DOHH2 (cell line): ENCODE results near the gene PKD1L1.

Experiments
- H3F3A ChIP-seq: fragments of 200-600 bp; sonication (generic), shearing (Covaris generic); 2 replicates; pipeline ENCODE4 v1.6.0; 2016; ENCODE audit warnings: antibody characterized with exemption, mild to moderate bottlenecking; ENCODE audit not compliant: control insufficient read depth, insufficient read depth
- H3K27ac ChIP-seq: fragments of 200-600 bp; sonication (generic); 2 replicates; pipeline ENCODE4 v1.5.1; 2014; ENCODE audit warnings: low read depth, mild to moderate bottlenecking, low read length, moderate library complexity
- H3K27me3 ChIP-seq: fragments of 200-600 bp; sonication (generic); 2 replicates; pipeline ENCODE4 v1.6.1; 2014; ENCODE audit warnings: mild to moderate bottlenecking, low read length, mixed read lengths; ENCODE audit not compliant: control insufficient read depth
- H3K36me3 ChIP-seq: fragments of 200-600 bp; sonication (generic); 2 replicates; pipeline ENCODE4 v1.6.1; 2014; ENCODE audit warnings: mild to moderate bottlenecking, low read length, moderate library complexity, mixed read lengths; ENCODE audit not compliant: control insufficient read depth
- H3K4me1 ChIP-seq: fragments of 200-600 bp; sonication (generic); 2 replicates; pipeline ENCODE4 v1.6.1; 2014; ENCODE audit warnings: mild to moderate bottlenecking, low read length, mixed read lengths; ENCODE audit not compliant: control insufficient read depth
- H3K4me2 ChIP-seq: fragments of 200-600 bp; sonication (generic); 2 replicates; pipeline ENCODE4 v1.6.0; 2014; ENCODE audit warnings: mild to moderate bottlenecking, low read length, moderate library complexity
- H3K4me3 ChIP-seq: fragments of 200-600 bp; sonication (generic); 2 replicates; pipeline ENCODE4 v1.5.1; 2014; ENCODE audit warnings: mild to moderate bottlenecking, low read length, mixed read lengths
- H3K79me2 ChIP-seq: fragments of 200-600 bp; sonication (generic); 2 replicates; pipeline ENCODE4 v1.6.1; 2014; ENCODE audit warnings: mild to moderate bottlenecking, low read length, mixed read lengths; ENCODE audit not compliant: control insufficient read depth
- H3K9me2 ChIP-seq: fragments of 200-600 bp; sonication (generic); replicated peaks from 2 replicates; pipeline ENCODE4 v1.6.1; 2014; ENCODE audit warnings: mild to moderate bottlenecking, low read length, mixed read lengths; ENCODE audit not compliant: control insufficient read depth
- H3K9me3 ChIP-seq: fragments of 200-600 bp; sonication (generic); 2 replicates; pipeline ENCODE4 v1.6.1; 2014; ENCODE audit warnings: antibody characterized with exemption, low read length, mixed read lengths; ENCODE audit not compliant: control insufficient read depth, insufficient read depth
- H4K20me1 ChIP-seq: fragments of 200-600 bp; sonication (generic); 2 replicates; pipeline ENCODE4 v1.6.0; 2014; ENCODE audit warnings: low read depth, mild to moderate bottlenecking, antibody characterized with exemption, low read length, moderate library complexity; ENCODE audit not compliant: control insufficient read depth, insufficient read depth
- CTCF ChIP-seq: fragments of 200-600 bp; sonication (generic); IDR thresholded peaks from one replicate; pipeline ENCODE4 v1.5.1; 2014; ENCODE audit warnings: antibody characterized with exemption, mild to moderate bottlenecking, low read depth, low read length; ENCODE audit not compliant: poor library complexity, severe bottlenecking
- EZH2phosphoT487 ChIP-seq: fragments of 200-600 bp; sonication (generic); IDR thresholded peaks from 2 replicates; pipeline ENCODE4 v1.6.1; 2017; ENCODE audit warnings: borderline replicate concordance, mild to moderate bottlenecking, antibody characterized with exemption, low read length, moderate library complexity, mixed read lengths

PKD1L1 gene

GRCh38 chr7:47932466-47933037 is 15.7 kb downstream of the PKD1L1 start:
- H3K4me1 ChIP-seq: peaks cover 13% of the 10 kb centered on the region

GRCh38 chr7:47932016-47932415 is 16.2 kb downstream of the PKD1L1 start:
- Histone ChIP-seq H3K4me1 (peaks cover 8% of the 10 kb centered on the region), H3K4me2 (no peak overlapping the region), H3K36me3 (no peaks in the 10 kb centered on the region), H3K27me3 (peaks cover 17% of the 10 kb centered on the region), H4K20me1 (no peaks in the 10 kb centered on the region), H3K9me2 (no peaks in the 10 kb centered on the region), H3K79me2 (no peaks in the 10 kb centered on the region), H3F3A (no peaks in the 10 kb centered on the region), H3K4me3 (no peak overlapping the region), H3K9me3 (no peaks in the 10 kb centered on the region), H3K27ac (no peak overlapping the region)
- TF ChIP-seq CTCF (no peak), EZH2phosphoT487 (no peak)

More at GRCh38 chr7:47932466-47933037, 15.7 kb downstream of the PKD1L1 start:
- Histone ChIP-seq H3K4me3 (no peak overlapping the region), H3K9me2 (no peaks in the 10 kb centered on the region), H3K27ac (no peak overlapping the region), H3F3A (no peaks in the 10 kb centered on the region), H3K36me3 (no peaks in the 10 kb centered on the region), H3K9me3 (no peaks in the 10 kb centered on the region), H3K79me2 (no peaks in the 10 kb centered on the region), H3K4me2 (no peak overlapping the region), H4K20me1 (no peaks in the 10 kb centered on the region), H3K27me3 (peaks cover 17% of the 10 kb centered on the region)
- TF ChIP-seq CTCF: no peak
- TF ChIP-seq EZH2phosphoT487: no peak

GRCh38 chr7:47931005-47932004 is 17.0 kb downstream of the PKD1L1 start:
- H3F3A ChIP-seq: no peaks in the 10 kb centered on the region
- no peaks in the 10 kb centered on the region for H4K20me1 ChIP-seq
- H3K9me2 ChIP-seq: no peaks in the 10 kb centered on the region
- H3K36me3 ChIP-seq: no peaks in the 10 kb centered on the region
- no peaks in the 10 kb centered on the region for H3K9me3 ChIP-seq
- peaks cover under 1% of the 10 kb centered on the region for H3K4me1 ChIP-seq
- TF ChIP-seq EZH2phosphoT487: no peak
- TF ChIP-seq CTCF: no peak
- peaks cover 11% of the 10 kb centered on the region for H3K27me3 ChIP-seq
- H3K4me3 ChIP-seq: no peak overlapping the region
- H3K27ac ChIP-seq: no peak overlapping the region
- H3K4me2 ChIP-seq: no peak overlapping the region
- H3K79me2 ChIP-seq: no peaks in the 10 kb centered on the region
